Stimulated activated CD4-positive, alpha-beta T cell treated with anti-CD3 and anti-CD28 coated beads, Interleukin-4, amount 100 ng/mL, for 48 hours (primary cell): ENCODE data around the gene EFCAB10.
"Not testable (repeated sequence)": the region's sequence is repeated elsewhere in the genome, so short reads cannot be mapped to it uniquely, and the experiment has no call there.

Experiments
- DNase-seq, 2 donors: peaks; one replicate each; pipeline ENCODE4 v3.0.0-alpha.2; 2020; ENCODE audit warnings: low read depth in 2 of 2

Gene EFCAB10

DNA sequence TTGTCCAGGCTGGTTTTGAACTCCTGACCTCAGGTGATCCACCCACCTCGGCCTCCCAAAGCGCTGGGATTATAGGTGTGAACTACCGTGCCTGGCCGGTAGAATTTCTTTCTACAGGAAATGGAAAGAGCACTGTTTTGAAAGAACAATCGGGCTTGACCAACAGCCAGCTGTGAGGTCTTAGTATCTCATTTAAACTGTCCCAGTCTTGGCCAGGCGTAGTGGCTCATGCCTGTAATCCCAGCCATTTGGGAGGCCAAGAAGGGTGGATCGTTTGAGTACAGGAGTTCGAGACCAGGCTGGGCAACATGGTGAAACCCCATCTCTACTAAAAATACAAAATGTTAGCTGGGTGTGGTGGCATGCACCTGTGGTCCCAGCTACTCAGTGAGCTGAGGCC is 17.8 kb upstream of the EFCAB10 start:
- not testable (repeated sequence) for DNase-seq

DNA sequence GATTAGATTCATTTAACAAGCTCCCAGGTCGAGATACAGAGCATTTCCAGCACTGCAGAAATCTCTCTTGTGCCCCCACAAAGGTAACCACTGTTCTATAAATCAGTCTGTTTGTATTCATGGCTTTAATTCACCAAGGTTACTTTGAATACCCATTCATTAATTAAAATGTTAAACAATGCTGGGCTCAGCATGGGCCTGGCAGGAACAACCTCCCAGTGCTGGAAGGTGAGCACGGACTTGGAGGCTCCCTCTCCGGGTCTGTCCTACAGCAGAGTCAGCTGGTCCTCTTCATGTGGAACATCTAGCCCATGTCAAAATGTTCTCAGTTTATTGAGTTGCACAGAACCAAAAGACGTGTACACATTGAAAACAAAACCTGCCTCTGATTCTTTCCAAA is 15.6 kb upstream of the EFCAB10 start:
- DNase-seq: no peak

DNA sequence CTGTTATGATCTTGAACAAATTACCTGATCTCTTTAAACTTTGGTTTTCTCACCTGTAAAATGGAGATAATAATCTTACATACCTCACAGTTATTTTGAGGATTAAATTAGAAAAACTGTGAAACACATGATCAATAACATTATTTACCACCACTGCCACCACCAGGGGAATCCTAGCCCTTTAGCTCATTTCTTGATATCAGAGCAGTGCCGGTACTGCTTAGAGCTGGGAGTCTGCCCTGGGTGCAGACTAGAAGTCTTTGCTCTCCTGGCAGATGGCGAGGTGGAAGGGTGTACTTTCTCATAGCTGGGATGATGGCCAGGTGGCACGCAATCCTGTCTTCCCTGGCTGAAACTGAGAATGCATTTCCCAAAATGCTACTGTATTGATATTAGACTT is 12.7 kb upstream of the EFCAB10 start:
- no peak for DNase-seq

DNA sequence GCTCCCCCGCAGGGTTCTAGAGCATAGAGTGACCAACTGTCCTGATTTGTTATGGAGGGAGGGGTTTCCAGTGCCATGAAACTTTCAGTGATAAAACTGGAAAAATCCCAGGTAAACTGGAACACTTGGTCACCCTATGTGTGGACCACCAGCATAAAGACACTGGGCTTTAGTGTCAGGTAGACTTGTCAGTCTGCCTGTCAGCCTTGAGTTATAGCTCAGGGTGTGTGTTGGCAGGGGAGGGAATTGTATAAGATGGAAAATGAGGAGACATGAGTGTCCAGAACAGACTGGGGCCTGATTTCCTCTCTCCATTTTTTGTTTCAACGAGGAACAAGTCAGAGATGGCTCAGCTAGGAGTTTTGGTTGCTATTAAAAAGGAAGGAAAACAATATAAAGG is 10.2 kb upstream of the EFCAB10 start:
- no peak for DNase-seq

DNA sequence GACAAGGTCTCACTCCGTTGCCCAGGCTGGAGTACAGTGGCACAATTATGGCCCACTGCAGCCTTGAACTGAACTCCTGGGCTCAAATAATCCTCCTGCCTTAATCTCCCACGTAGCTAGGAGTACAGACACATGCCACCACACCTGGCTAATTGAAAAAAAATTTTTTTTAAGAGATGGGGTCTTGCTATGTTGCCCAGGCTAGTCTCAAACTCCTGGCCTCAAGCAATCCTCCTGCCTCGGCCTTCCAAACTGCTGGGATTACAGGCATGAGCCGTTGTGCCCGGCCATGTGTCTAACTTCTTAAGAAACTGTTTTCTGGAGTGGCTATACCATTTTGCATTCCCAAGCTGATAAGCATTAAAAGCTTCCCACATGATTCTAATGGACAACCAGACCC is 9.5 kb upstream of the EFCAB10 start:
- no peak for DNase-seq

DNA sequence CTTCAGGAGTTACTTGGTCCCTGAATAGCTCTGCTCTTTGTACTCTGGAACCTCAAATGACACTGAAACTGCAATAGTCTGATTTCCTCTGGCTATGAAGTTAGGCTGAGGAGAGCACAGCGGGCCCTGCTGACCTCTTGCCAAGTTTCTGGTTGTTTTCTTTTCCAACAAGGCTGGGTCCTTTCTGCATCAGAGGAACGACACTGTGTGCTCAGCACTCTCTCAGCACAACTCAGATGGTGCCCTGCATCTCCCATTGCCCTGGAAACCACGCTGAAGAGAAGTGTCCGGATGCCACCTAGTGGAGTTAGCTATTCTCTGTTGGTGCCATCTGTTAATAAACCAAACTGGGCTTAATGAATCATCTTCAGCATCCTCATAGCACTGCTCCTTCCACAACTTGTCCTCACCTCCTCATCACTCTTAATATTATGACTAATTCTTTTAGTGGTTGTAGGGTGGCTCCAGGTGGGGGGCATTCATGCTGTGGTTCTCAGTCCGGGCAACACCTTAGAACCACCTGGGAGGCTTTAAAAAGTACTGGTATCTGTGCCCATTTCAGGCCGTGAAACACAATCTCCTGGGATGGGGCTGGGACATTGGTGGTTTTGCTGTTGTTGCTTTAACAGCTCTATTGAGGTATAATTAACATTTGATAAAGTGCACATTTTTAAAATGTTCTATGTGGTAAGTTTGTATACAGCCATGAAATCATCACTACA is 8.2 kb upstream of the EFCAB10 start:
- DNase-seq: peak; percentile 29 to 42

DNA sequence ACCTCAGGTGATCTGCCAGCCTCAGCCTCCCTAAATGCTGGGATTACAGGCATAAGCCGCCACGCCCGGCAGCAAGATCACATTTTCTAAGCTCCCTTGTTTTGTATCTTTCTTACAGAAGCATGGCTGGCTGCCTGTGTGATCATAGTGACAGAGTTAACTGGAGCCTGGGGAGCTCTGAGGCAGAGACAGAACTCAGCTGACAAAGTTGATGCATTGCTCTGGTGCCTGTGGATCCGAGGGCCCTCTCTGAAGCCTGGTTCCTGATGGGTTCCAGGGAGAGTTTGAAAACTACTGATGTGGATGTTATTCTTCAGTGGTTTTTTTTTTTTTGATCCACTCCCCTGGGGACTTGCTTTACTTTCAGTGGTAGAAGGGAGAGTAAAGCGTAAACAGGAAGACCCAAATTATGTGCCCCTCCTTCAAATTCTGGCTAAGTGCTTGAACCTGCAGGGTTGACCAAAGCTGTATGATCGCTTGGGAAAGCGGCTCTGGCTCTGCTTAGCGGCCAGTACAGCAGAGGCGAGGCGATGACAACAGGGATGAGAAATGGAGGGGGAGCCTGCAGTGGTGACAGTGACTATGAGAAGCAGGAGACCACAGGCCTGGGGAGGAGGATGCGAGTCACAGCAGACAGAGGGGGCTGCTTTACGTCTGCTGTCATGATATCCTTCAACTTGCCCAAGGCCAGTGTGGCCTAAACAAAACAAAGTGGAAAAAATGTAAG is 6.8 kb upstream of the EFCAB10 start:
- DNase-seq: no peak

DNA sequence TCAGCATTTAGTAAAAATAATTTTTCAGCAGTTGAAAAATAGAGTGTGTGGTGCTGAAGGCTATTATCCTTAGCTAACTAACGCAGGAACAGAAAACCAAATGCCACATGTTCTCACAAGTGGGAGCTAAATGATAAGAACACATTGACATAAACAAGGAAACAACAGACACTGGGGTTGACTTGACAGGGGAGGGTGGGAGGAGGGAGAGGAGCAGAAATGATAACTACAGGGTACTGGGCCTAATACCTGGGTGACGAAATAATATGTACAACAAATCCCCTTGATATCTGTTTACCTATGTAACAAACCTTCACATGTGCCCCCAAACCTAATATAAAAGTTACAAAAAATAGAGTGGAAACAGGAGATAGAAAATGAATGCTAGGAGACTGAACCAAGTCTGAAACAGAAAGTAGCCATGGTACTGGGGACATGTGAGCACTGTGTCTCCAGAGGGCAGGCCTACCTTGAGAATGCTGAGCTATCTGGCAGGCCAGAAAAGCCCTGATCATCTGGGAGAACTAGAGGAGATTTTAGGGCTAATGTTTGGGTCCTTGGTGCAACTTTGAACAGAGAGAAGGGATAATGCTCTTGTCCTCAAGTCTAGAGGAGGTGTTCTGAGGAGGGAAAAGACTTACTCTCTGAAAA is 4.7 kb upstream of the EFCAB10 start:
- DNase-seq: no peak

DNA sequence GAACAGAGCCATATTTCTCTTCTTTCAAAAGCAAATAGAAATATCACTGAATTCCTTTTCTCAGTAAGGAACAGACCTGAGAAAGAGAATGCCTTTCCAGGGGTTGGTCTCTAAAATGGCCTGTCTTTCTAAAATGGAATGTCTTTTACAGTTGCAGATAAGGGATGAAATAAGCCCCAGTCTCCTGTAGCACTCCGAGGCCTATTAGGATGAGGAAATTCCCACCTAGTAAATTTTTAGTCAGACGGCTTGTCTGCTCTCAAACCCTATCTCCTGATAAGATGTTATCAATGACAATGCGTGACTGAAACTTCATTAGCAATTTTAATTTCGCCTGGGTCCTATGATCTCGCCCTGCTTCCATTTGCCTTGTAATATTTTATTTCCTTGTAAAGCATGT is 2.9 kb upstream of the EFCAB10 start:
- no peak for DNase-seq

DNA sequence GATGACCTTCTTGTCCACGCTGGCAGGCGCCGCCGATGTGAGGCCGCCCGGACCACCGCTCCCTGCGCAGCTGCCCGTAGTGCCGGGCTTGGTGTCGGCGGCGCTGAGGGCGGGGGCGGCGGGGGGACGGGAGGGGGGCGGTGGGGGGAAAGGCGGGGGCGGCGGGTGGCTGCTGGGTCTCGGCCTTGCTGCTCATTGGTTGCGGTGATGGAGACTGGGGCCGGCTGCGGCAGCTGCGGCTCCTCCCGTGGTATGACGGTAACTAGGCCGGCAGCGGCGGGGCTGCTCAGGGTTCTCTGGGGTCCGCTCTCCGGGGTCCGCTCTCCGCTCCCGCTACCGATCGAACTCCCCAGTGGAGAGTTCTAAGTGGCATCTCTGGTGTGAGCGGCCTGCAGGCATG is 1.8 kb upstream of the EFCAB10 start:
- DNase-seq: no peak

DNA sequence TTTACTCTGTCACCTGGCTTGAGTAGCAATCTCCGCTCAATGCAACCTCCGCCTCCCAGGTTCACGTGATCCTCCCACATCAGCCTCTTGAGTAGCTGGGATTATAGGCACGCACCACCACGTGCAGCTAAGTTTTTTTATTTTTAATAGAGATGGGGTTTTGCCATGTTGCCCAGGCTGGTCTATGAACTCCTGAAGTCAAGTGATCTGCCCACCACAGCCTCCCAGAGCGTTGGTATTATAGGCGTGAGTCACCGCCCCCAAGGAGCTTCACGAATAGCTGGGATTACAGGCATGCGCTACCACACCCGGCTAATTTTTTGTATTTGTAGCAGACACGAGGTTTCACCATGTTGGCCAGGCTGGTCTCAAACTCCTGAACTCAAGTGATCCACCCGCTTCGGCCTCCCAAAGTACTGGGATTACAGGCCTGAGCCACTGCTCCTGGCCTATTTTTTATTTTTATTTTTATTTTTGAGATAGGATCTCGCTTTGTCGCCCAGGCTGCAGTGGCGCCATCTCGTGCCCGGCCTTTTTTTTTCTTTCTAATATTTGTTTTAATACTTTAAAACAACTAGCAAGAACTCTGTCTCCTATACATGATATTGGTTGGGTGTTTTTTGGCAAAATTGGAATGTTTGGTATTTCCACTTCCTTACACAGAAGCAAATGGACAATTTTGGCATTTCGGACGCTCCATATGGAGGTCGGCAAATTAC is 1.1 kb downstream of the EFCAB10 start:
- no peak for DNase-seq

DNA sequence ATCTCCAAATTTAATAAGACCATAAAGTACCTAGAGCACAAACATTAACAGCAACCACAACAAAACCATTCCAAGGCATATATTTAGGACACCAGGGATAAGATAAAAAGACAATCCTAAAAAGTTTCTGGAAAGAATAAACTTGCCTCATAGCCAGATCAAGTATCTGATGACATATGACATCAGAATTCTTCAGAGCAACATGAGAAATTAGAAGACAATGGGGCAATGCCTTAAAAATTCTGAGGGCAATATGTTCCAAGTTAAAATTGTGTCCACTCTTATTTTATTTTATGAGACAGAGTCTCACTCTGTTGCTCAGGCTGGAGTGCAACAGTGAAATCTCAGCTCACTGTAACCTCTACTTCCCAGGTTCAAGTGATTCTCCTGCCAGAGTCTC is 2.8 kb downstream of the EFCAB10 start:
- DNase-seq: no peak

DNA sequence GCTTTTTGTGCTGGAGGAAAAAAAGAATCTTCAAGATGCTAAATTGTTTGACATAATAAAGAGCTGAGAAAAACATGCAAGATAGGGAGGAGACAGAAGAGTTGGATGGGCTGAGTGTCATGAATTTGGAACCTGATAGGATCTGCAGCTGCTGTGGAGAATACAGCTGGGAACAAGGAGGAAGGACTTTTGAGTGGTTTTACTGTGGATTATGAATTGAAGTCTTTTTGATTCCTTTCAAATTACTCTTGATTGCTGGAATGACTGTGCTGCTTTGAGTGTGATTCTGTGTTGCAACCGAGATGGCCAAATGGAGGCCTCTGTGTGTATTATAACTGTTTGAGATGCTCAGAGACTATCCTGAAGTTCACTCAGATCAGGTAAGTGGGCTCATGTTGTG is 4.0 kb downstream of the EFCAB10 start:
- DNase-seq: no peak

DNA sequence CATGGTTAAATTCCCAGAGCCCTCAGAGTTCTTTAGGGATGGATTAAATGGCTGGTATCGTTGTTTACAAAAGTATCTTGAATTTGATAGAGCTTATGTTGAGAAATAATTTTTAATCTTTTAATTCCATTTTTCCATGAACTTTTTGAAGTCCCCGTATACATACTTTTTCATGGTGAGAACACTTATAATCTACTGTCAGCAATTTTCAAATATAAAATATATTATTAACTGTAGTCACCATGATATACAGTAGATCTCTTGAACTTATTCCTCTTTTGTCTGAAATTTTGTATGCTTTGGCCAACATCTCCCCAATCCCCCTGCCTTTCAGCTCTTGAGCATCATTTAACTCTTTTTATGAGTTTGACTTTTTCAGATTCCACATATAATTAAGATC is 9.4 kb downstream of the EFCAB10 start:
- DNase-seq: no peak

DNA sequence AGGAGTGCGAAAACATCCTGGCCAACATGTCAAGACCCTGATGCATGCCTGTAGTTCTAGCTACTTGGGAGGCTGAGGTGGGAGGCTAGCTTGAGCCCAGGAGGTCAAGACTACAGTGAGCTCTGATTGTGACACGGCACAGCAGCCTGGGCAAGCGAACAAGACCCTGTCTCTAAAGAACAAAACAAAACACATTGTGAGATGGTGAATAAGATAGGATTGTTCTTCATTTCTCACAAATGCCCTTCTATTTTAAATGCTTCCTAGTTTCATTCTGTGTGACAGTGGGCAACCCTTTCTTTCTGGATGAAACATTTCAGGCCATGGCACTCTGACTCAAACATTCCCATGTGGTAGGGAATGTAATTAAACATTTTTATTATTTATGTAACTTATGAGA is 13.5 kb downstream of the EFCAB10 start:
- no peak for DNase-seq

DNA sequence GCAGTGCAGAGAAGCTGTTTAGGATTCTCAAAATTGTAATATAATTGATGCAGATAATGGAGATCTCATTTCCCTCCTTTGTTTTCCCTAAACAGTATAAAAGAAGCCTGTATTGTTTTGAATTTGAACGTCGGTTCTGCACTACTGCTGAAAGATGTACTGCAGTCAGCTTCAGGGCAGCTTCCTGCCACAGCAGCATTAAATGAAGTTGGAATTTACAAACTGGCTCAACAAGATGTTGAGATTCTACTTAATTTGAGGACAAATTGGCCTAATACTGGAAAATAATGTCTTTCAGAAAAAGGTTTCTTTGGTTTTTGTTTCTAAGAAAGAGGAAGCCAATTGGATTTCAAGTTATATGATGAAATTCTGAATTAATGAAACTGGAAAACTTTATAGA is 14.3 kb downstream of the EFCAB10 start:
- no peak for DNase-seq

DNA sequence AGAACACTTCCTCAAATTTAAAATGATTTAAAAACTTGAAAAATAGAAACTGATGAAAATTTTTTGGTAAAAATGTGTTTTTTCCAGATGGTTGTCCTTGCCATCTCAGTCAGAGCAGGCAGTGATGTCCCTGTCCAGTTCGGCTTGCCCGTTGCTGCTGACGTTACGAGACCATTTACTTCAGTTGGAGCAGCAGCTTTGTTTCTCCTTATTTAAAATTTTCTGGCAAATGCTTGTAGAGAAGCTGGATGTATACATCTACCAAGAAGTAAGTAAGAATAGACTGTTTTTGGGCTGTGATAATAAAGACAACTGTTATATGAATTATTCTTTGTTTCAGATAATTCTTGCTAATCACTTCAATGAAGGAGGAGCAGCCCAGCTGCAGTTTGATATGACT is 16.1 kb downstream of the EFCAB10 start:
- DNase-seq: no peak

DNA sequence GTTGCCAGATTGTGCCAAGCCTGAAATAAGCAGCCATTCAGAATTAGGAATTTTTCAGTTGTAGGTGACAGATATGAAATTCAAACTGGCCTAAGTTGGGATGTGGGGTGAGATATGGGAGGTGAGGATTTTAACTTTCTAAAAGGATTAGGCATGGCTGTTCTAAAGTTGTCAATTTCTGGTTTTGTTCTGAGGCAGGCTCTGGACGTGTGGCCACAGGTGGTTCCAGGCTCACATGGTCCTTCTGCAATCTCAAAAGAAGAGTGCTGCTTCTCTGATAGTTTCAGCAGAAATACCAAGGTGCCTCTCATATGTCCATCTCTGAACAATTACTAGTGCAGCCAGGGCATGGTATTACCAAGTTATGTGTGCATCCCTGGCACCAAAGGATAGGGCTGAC is 21.4 kb downstream of the EFCAB10 start:
- DNase-seq: no peak

DNA sequence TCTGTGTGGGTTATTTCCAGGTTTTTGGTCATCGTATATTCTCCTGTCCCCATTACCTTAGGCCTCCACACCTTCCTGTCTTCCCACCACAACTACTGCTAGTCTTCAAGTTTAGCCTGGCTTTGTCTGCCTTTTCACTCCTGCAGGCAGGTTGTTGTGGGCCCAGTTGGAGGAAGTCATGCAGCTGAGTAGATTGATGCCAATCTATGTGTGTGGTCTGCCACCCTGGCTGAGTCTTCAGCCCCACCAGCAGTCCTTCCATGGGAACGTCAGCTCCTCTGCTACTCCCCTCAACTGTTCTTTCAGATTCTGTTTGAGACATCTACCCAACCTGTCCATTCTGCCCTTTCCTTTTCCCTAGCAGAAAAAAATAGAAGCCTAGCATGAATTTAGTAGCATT is 43.0 kb downstream of the EFCAB10 start:
- DNase-seq: no peak

DNA sequence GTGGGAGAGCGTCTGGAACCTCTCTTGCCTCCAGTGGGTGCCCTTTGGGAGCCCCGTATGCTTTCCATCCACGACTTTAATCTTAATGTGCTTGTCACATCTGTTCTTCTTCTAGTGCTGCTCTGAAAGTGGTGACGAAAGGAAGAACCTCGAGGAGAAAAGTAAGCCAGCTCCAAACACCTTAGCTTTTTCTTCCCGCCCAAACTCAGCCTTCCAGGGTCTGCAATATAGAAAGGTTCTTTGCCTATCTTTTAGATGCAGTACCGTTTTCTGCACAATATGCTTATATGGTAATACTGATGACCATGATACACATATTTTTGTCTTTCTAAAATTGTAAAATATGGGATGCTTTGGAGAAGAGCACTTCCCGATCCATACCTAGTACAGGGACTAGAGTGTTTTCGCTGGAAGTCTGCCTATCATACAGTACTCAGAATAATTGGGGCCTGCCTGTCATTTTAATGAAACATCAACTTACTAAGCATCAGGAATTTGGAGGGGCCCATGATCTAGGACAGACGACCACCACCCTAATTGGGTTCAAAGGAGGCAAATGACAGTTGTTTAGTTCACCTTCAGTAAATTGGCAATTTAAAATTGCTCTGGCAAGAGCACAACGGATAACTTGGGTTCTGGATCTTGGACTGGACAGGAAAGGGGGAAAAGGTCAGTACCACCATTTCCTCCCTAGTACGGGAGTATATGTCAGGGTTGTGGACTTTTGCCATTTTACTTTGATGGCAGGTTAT is 48.4 kb downstream of the EFCAB10 start:
- no peak for DNase-seq

DNA sequence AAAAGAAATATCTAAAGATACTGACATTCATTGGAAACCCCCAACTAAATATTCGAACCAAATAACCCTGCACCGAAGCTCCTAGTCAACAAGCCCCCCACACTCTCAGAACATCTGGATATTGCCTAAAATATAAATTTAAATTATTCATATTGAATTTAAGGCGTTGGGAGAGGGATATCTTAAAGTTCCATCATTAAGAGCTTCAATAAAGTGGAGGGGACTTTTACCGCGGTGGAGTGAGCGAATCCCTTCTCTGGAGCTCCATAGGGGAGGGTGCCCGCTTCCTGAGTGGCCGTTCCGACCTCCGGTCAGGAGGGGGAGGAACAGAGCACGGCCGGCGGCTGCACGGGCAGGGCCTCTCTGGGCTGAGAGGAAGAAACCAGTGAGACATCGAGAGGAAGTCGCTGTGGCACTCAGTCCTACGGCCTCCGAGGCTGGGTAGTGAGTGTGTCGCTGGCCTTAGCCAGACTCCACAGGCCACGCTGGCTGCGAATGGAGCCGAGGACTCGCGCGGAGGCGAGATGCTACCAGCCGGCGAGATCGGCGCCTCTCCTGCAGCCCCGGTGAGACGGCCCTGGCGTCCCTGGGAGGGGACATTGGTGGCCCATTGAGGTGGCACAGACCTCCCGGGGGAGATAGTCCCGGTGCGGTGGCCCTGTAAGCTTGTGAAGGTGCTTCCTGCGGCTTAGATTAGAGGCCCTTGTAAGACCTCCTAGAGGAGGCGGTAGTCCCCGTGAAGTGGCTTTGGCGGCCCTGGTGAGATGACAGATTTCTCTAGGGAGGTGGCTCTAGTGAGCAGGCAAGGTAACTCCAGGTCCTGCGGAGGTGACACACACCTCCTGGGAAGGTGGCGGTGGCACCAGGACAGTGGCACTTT is 49.3 kb downstream of the EFCAB10 start, which contains the start of gene RINT1:
Gene RINT1 (plus strand): TSS at position 410 of the 880 bp plus-strand sequence. CDS start 115 bp downstream, at position 525.
- peak; percentile 85 to 87 for DNase-seq
